Upper lobe of right lung (tissue), 1 donor: ENCODE results near the gene UBE2L3. TPM values are rescaled to one million over a fixed set of nuclear protein-coding genes. Genes with fewer than 3 reads are reported as not detected.
"Not testable (repeated sequence)": the region's sequence is repeated elsewhere in the genome, so short reads cannot be mapped to it uniquely, and the experiment has no call there.

Experiments used
- ATAC-seq: fragments of 200-7000 bp; cut with Tn5 transposase; one replicate; pipeline ENCODE4 v1.9.1; 2020; ENCODE audit warnings: mild to moderate bottlenecking, moderate library complexity
- DNase-seq: peaks from one replicate; pipeline ENCODE4 v3.0.0-alpha.2; 2020
- H3K27ac ChIP-seq: fragments of 200-600 bp; one replicate; pipeline ENCODE4 v1.8.0; 2022
- H3K27me3 ChIP-seq: fragments of 200-600 bp; one replicate; pipeline ENCODE4 v1.8.0; 2022; ENCODE audit warnings: mild to moderate bottlenecking
- H3K36me3 ChIP-seq: fragments of 200-600 bp; one replicate; pipeline ENCODE4 v1.8.0; 2022
- H3K4me1 ChIP-seq: fragments of 200-600 bp; one replicate; pipeline ENCODE4 v1.8.0; 2022
- H3K4me3 ChIP-seq: fragments of 200-600 bp; one replicate; pipeline ENCODE4 v1.8.0; 2022; ENCODE audit warnings: mild to moderate bottlenecking
- H3K9me3 ChIP-seq: fragments of 200-600 bp; one replicate; pipeline ENCODE4 v1.8.0; 2022
- CTCF ChIP-seq: fragments of 200-600 bp; IDR thresholded peaks from one replicate; pipeline ENCODE4 v1.8.0; 2022; ENCODE audit warnings: antibody characterized with exemption
- intact Hi-C: fragments of 100-400 bp; cut with DNase I; formaldehyde crosslinking; loops from one replicate; pipeline ENCODE4 v1.11.0; 2022
- total RNA-seq: library from RNA; stranded (reverse); fragmentation: NEBNext Ultra II Directional; extraction: Animal tissue kit (Norgen Biotek cat#: 25700); gene quantifications from one replicate; pipeline ENCODE4 v1.2.1, GENCODE V29; 2021
- donor health status: DM: no; HTN: yes; CAD: no; lungs with severe emphysema.

The UBE2L3 gene
- total RNA-seq, 1 donor from 2014 or later, result 45.7 TPM

DNA sequence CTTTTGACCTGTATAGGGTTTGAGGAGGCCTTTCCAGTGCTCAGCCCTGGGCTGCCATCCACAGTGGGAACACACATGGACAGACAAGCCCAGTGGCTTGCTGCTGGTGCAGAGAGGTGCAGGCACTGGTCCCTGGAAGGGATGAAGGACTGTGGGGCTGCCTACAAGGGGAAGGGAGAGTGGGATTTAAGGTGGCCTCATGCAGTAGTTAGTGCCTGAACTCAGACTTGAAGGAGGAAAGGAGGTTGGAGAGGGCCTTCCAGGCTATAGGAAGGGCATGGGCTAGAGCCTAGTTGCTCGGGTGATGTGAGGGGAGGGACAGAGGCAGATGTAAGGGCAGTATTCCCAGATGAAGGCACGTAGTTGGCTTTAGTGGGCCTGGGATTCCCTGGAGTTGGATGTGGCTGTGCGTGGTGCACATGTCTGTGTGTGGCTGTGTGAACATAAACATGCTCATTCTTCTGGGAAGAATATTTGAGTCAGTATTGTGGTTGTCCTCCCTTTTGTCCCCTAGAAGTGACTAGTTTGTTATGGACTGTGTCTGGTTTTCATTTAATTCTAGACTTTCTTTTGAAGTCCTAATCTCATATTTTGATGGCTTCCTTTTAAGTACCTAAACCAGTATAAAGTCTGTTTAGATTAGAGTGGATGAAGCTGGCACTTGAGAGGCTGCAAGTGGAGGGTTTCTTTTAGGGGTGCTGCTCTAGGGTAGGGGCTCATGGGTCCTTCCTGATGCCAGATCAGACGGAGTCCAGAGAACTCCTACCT is 43.9 kb downstream of the UBE2L3 start:
- DNase-seq, result no peak
- Histone ChIP-seq H3K4me3 (no peak overlapping the region), H3K36me3 (peaks cover 49% of the 10 kb centered on the region), H3K27ac (no peak overlapping the region), H3K9me3 (no peaks in the 10 kb centered on the region), H3K27me3 (no peaks in the 10 kb centered on the region), H3K4me1 (no peaks in the 10 kb centered on the region)
- ATAC-seq, result no peak
- TF ChIP-seq CTCF, result no peak
- intact Hi-C loops, result no loop called here

DNA sequence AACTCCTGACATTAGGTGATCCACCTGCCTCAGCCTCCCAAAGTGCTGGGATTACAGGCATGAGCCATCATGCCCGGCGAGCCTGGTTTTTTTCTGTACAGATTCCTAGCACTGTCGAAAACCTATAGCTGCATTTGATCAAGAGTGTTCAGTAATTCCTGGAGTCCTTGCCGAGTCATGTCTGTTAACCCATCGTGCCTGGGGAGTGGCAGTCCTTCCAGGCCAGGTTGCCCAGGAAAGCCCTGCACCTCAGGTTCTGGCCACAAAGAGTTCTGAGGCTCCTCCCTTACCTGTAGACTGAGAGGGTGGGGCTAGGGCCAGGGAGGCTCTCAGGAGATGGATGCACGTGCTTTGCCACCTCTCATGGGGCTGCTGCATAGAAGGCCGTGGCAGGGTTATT is 45.3 kb downstream of the UBE2L3 start:
- intact Hi-C loops, result no loop called here
- H3K27ac ChIP-seq, result no peak overlapping the region
- peaks cover 49% of the 10 kb centered on the region for H3K36me3 ChIP-seq
- no peak for TF ChIP-seq CTCF
- H3K4me3 ChIP-seq, result no peak overlapping the region
- no peaks in the 10 kb centered on the region for H3K27me3 ChIP-seq
- H3K4me1 ChIP-seq, result no peaks in the 10 kb centered on the region
- H3K9me3 ChIP-seq, result no peaks in the 10 kb centered on the region
- DNase-seq, result no peak
- ATAC-seq, result peak; percentile 20

DNA sequence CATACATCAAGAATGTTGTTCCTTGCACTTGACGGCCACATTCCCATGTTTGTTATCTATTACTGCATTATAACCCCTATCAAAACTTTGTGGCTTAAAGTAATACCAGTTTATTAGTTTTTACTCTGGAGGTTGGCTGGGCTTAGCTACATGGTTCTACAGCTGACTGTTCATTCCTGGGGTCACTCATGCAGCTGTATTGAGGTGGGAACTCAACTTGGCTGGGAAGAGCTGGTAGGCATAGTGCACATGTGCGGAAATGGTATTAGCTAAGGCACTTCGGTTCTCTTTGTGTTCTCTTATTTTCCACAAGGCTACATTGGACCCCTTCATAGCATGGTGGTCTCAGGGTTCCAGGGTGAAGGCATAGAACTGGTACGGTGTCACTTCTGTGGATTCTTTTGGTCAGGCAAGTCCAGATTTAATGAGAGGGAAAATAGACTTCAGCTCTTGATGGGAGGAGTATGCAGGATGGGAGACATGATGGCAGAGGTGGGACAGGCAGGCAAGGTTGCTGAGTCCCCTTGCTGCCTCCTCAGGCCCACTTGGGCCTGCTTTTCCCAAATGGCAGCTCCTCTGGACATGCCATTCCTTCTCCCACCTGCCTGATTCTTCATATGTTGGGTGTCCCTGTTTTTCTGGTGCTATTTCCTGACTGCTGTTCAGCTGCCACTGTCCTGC is 46.2 kb downstream of the UBE2L3 start:
- Histone ChIP-seq H3K4me1 (no peaks in the 10 kb centered on the region), H3K9me3 (no peaks in the 10 kb centered on the region), H3K27ac (no peak overlapping the region), H3K36me3 (peaks cover 49% of the 10 kb centered on the region), H3K4me3 (no peak overlapping the region), H3K27me3 (no peaks in the 10 kb centered on the region)
- no peak for TF ChIP-seq CTCF
- DNase-seq (no peak), ATAC-seq (no peak)
- intact Hi-C loops, result no loop called here

DNA sequence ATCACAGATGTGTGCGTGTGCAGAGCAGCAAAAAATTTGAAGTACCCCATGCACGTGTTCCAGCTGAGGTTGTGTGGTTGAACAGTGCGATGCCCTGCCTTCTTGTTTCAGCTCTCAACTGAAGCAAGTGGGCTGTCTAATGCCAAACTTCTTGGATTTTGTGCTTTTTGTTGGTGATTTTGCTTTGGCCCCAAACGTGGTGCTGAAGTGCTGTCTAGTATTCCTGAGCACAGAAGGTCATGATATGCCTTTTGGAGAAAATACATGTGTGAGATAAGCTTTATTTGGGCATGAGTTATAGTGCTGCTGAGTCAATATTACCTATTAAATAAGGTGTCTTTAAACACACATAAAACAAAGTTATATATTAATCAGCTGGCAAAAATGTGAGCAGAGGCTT is 48.2 kb downstream of the UBE2L3 start:
- no peak overlapping the region for H3K4me3 ChIP-seq
- H3K4me1 ChIP-seq, result no peaks in the 10 kb centered on the region
- H3K27ac ChIP-seq, result no peak overlapping the region
- no peaks in the 10 kb centered on the region for H3K27me3 ChIP-seq
- DNase-seq (no peak), ATAC-seq (no peak)
- H3K9me3 ChIP-seq, result no peaks in the 10 kb centered on the region
- TF ChIP-seq CTCF, result no peak
- peaks cover 47% of the 10 kb centered on the region for H3K36me3 ChIP-seq
- intact Hi-C loops, result no loop called here

GRCh38 chr22:21617337-21617736 is 49.8 kb downstream of the UBE2L3 start:
- H3K9me3 ChIP-seq, H3K4me1 ChIP-seq, H3K4me3 ChIP-seq, intact Hi-C loops, ATAC-seq, DNase-seq, H3K27ac ChIP-seq, H3K27me3 ChIP-seq: not testable (repeated sequence)
- peaks cover 37% of the 10 kb centered on the region for H3K36me3 ChIP-seq

DNA sequence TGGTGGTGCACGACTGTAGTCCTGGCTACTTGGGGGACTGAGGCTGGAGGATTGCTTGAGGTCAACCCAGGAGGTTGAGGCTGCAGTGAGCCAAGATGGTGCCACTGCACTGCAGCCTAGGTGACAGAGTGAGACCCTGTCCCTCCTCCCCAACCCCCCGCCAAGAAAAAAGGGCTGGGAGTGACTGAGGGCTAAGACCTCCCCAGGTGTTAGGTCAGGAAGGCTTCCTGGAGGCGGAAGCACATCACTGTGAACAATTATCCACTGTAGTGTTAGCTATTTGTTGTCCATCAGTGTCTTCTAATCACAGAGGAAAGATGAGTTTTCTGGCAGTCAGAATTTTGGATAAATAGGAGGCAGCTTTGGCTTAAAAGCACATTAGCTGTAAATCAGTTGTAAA is 53.5 kb downstream of the UBE2L3 start:
- TF ChIP-seq CTCF, result no peak
- intact Hi-C loops, result no loop called here
- Histone ChIP-seq H3K27me3 (no peaks in the 10 kb centered on the region), H3K9me3 (no peaks in the 10 kb centered on the region), H3K4me1 (peaks cover 18% of the 10 kb centered on the region), H3K27ac (no peak overlapping the region), H3K36me3 (peaks cover 14% of the 10 kb centered on the region), H3K4me3 (no peak overlapping the region)
- ATAC-seq (no peak), DNase-seq (no peak)
